ENCODE measurements around the gene VPS72. TPM values are rescaled to one million over a fixed set of nuclear protein-coding genes. Genes with fewer than 3 reads are reported as not detected.

The VPS72 gene
- total and polyA plus RNA-seq, 9 of the 15 experiments (the other 6 are each of a cell fraction or from before 2014, with no cell fraction given): 7.2 to 131 (median 75.7) TPM

DNA sequence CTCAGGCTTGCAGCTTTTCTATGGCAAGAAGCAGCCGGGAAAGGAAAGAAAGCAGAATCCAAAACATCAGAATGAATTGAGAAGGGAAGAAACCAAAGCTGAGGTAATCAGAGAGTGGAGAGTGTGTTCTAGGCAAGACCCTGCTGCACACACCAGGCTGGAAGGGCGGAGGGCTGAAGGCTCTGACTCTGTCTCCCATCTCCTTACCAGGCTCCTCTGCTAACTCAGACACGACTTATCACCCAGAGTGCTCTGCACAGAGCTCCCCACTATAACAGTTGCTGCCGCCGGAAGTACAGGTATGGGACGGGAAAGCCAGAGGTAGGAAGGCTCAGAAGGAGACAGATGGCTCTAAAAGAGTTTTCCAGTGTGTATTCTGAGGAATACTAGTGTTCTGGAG, 22.9 kb downstream of the VPS72 start (continued):
- no peak for TF ChIP-seq SNIP1 (IDR thresholded peaks at IDR 0.05; ENCODE audit: low read depth)

DNA sequence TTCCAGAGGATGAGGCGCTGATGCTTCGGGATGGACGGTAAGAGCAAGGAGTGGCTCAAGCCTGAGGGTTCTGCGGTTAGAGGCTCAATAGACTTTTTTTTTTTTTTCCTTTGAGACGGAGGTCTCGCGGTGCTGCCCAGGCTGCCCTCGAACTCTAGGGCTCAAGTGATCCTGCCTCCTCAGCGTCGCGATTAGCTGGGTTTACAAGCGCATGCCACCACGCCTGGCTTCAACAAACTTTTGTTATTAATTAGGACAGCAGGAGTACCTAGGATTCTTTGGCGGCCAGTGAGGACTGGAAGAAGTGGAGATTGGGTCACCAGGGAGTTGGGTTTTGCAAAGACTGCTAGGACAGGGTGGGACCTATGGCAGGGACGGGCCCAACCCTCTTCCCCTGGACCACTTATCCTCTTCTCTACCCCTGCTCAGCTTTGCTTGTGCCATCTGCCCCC, 23.5 kb downstream of the VPS72 start:
- intact Hi-C loops (cut with micrococcal nuclease): no loop called here
- DNase-seq (ENCODE audit: extremely low read depth in 1 of 4, low spot score in 3 of 4): no peak
- POLR2A ChIA-PET: interaction anchor here (0.6 to 1.7 kb wide), 4 partner anchors 10 to 61 kb away, joined by 3 to 5 read pairs (median 4); partner anchors contain the start of genes TMOD4 and VPS72
- Histone ChIP-seq H3K4me3 (peak overlapping the region; percentile 64), H4K20me1 (replicated peaks; ENCODE audit: control insufficient read depth, insufficient read depth, low read length) (no peaks in the 10 kb centered on the region), H3K27me3 (ENCODE audit: control insufficient read depth in 2 of 2, insufficient read depth in 2 of 2, low read length in 2 of 2) (no peaks in the 10 kb centered on the region), H2AFZ (ENCODE audit: low read depth, low read length) (peak overlapping the region; percentile 94), H3K36me3 (ENCODE audit: control insufficient read depth, insufficient read depth, low read length) (peaks cover 32% of the 10 kb centered on the region; the same call in 2 of the 3 replicates), H3K79me2 (ENCODE audit: control insufficient read depth, insufficient read depth, low read length) (peaks cover 31% of the 10 kb centered on the region), H3K27ac (ENCODE audit: extremely low read depth, low read depth, low read length) (peak overlapping the region; percentile 65), H3K9me3 (replicated peaks; ENCODE audit: control insufficient read depth, insufficient read depth, low read depth, low read length) (no peaks in the 10 kb centered on the region), H3K9ac (ENCODE audit: insufficient read depth in 1 of 2, low read depth in 2 of 2, low read length in 2 of 2) (peak overlapping the region; percentile 87 to 92), H3K4me2 (ENCODE audit: insufficient read depth, low read length) (peak overlapping the region; percentile 96), H3K4me1 (replicated peaks in 1 of 2; ENCODE audit: control insufficient read depth in 2 of 2, insufficient read depth in 2 of 2, low read length in 2 of 2) (peaks cover 10 to 16% of the 10 kb centered on the region in 2 experiments; a peak in 4 of 5 replicates), H3K9me1 (ENCODE audit: control insufficient read depth, insufficient read depth, low read length) (no peaks in the 10 kb centered on the region)
- FAIRE-seq: no peak
- BruUV-seq (replicated peaks): no TSS peak
- 2% methylated on average over 14 of the region's 15 CpGs for WGBS (ENCODE audit: insufficient coverage, low coverage, missing lambda C conversion rate)
- in situ Hi-C loops (cut with MboI): no loop called here
- CTCF ChIA-PET (ENCODE audit: low intra/inter-chr PET ratio): interaction anchor here (0.7 kb wide), 1 partner anchor 90 kb away, joined by 5 read pairs; no protein-coding TSS in a partner anchor
- TF ChIP-seq SIN3A (IDR thresholded peaks at IDR 0.05; ENCODE audit: borderline replicate concordance in 2 of 2, control insufficient read depth in 1 of 2, low read depth in 2 of 2, low read length in 2 of 2): peak in 1 of 2 experiments; percentile 1; a peak in 1 of 4 replicates
- TF ChIP-seq ZNF263 (CRISPR knock-in tag; IDR thresholded peaks at IDR 0.05; ENCODE audit: borderline replicate concordance): peak; percentile 21; the same call in 1 of the 2 replicates
- peak; percentile 50; the same call in 1 of the 2 replicates for TF ChIP-seq CHD2 (IDR thresholded peaks at IDR 0.05; ENCODE audit: low read depth, low read length)
- no peak for TF ChIP-seq POLR2B (IDR thresholded peaks at IDR 0.05; ENCODE audit: low read depth, partially characterized antibody)
- no peak for TF ChIP-seq TEAD4 (IDR thresholded peaks at IDR 0.05; ENCODE audit: low read length)
- peak; percentile 25; the same call in 1 of the 2 replicates for TF ChIP-seq TEAD4 (CRISPR knock-in tag; IDR thresholded peaks at IDR 0.05; ENCODE audit: borderline replicate concordance)
- TF ChIP-seq ILF3 (IDR thresholded peaks at IDR 0.05; ENCODE audit: borderline replicate concordance): no peak
- peak; percentile 83 for TF ChIP-seq ZNF384 (IDR thresholded peaks at IDR 0.05; ENCODE audit: low read depth, low read length)
- peak; percentile 15 for ATAC-seq

All from K562 (cell line).